Measurements from ENCODE around the gene BAMBI.

BAMBI gene

GRCh38 chr10:28684986-28685580 lies 7.8 kb downstream of the BAMBI start:
- ChIA-PET POLR2A (ENCODE audit: low non-redundant PET) (no interaction called here), CTCF (no interaction called here)
- no peak for TF ChIP-seq CTCF (conservative IDR thresholded peaks at IDR 0.05; ENCODE audit: low read depth)
- H3K27ac ChIP-seq: no peak overlapping the region
- no peak for DNase-seq (ENCODE audit: low spot score)

GRCh38 chr10:28685717-28686116 lies 8.4 kb downstream of the BAMBI start:
- TF ChIP-seq CTCF (conservative IDR thresholded peaks at IDR 0.05; ENCODE audit: low read depth): no peak
- CTCF ChIA-PET: interaction anchor here (0.6 kb wide), 1 partner anchor 24 kb away, joined by 4 read pairs; no protein-coding TSS in a partner anchor
- H3K27ac ChIP-seq: no peak overlapping the region
- DNase-seq (ENCODE audit: low spot score): no peak
- POLR2A ChIA-PET (ENCODE audit: low non-redundant PET): no interaction called here

- no peak for DNase-seq (ENCODE audit: low spot score)
- TF ChIP-seq CTCF (conservative IDR thresholded peaks at IDR 0.05; ENCODE audit: low read depth): no peak
- CTCF ChIA-PET: no interaction called here
- no peak overlapping the region for H3K27ac ChIP-seq
- POLR2A ChIA-PET (ENCODE audit: low non-redundant PET): no interaction called here
These were observed 9.7 kb downstream of the BAMBI start for GRCh38 chr10:28686835-28687682.

- no peak overlapping the region for H3K27ac ChIP-seq
- ChIA-PET POLR2A (ENCODE audit: low non-redundant PET) (no interaction called here), CTCF (no interaction called here)
These were observed 10.3 kb downstream of the BAMBI start for GRCh38 chr10:28687683-28688001.

GRCh38 chr10:28690545-28690944 lies 13.2 kb downstream of the BAMBI start:
- no peak for TF ChIP-seq CTCF (conservative IDR thresholded peaks at IDR 0.05; ENCODE audit: low read depth)
- CTCF ChIA-PET: interaction anchor here (0.6 kb wide), 1 partner anchor 416 kb away, joined by 3 read pairs; no protein-coding TSS in a partner anchor

More at GRCh38 chr10:28687683-28688001, 10.3 kb downstream of the BAMBI start:
- TF ChIP-seq CTCF (conservative IDR thresholded peaks at IDR 0.05; ENCODE audit: low read depth): no peak
- DNase-seq (ENCODE audit: low spot score): no peak

GRCh38 chr10:28691187-28691694 lies 13.9 kb downstream of the BAMBI start:
- no peak for TF ChIP-seq CTCF (conservative IDR thresholded peaks at IDR 0.05; ENCODE audit: low read depth)
- DNase-seq (ENCODE audit: low spot score): no peak
- POLR2A ChIA-PET (ENCODE audit: low non-redundant PET): no interaction called here
- no peak overlapping the region for H3K27ac ChIP-seq
- CTCF ChIA-PET: interaction anchor here (0.6 kb wide), 1 partner anchor 415 kb away, joined by 3 read pairs; no protein-coding TSS in a partner anchor

More at GRCh38 chr10:28690545-28690944, 13.2 kb downstream of the BAMBI start:
- POLR2A ChIA-PET (ENCODE audit: low non-redundant PET): interaction anchor here (0.6 kb wide), 1 partner anchor 181 kb away, joined by 4 read pairs; no protein-coding TSS in a partner anchor
- DNase-seq (ENCODE audit: low spot score): no peak
- H3K27ac ChIP-seq: no peak overlapping the region
